BE2C (cell line): ENCODE measurements around the gene ANKIB1.
"Not testable (repeated sequence)": the region's sequence is repeated elsewhere in the genome, so short reads cannot be mapped to it uniquely, and the experiment has no call there.

Source experiments
- DNase-seq: peaks from one replicate; pipeline ENCODE4 v3.0.0-alpha.2; 2020
- H3K27me3 ChIP-seq: fragments of 250-450 bp; sonication (Bioruptor Pico); 2 replicates; pipeline ENCODE4 v1.5.1; 2020; ENCODE audit warnings: mild to moderate bottlenecking
- H3K36me3 ChIP-seq: fragments of 250-450 bp; sonication (Bioruptor Pico); 2 replicates; pipeline ENCODE4 v1.5.1; 2020; ENCODE audit warnings: mild to moderate bottlenecking
- H3K4me1 ChIP-seq: fragments of 250-450 bp; sonication (Bioruptor Pico); 2 replicates; pipeline ENCODE4 v1.5.1; 2020
- H3K4me3 ChIP-seq: 2 replicates; pipeline ENCODE4 v1.5.1; 2011; ENCODE audit warnings: low read depth, low read length
- H3K9me3 ChIP-seq: fragments of 250-450 bp; sonication (Bioruptor Pico); 2 replicates; pipeline ENCODE4 v1.5.1; 2020
- CTCF ChIP-seq: IDR thresholded peaks from 2 replicates; pipeline ENCODE4 v1.5.1; 2012; ENCODE audit warnings: mild to moderate bottlenecking, low read depth, low read length

ANKIB1 gene

DNA sequence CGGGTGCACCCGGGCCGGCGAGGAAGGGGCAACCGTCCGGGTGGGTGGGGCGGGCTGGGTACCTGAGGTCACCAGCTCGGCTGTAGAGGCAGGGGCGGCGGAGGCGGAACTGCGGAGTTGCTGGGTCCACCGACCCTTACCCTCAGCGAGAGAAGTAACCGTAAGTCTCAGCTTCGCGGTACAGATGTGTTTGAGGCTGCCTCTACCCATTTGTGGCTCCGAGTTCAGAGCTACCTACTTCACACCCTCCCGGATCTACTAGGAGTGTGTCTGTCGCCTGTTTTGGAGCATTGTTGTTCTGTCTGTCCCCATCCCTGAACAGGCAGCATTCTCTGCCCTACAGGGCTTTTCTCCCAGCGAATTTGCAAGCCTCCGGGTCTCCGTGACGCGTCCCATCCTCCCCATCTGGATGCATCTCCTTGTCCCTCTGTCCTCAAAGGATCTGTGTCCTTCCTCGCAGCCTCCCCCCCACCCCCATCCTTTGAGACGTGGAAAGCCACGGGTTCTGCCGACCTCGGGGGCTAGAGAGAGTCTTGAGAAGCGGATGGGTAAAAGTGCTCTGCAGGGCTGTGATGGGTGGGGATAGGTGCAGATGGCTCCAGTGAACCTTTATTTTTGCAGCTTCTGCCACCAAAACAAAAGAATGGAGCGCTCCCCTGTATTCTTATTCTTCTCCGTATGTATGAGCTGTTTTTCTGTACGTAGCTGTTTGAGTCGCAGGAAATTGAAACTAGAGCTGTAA is 757 bp downstream of the ANKIB1 start:
- Histone ChIP-seq H3K27me3 (no peaks in the 10 kb centered on the region), H3K9me3 (no peaks in the 10 kb centered on the region), H3K4me3 (peak overlapping the region; percentile 94), H3K36me3 (no peaks in the 10 kb centered on the region; the same call in 1 of the 2 replicates), H3K4me1 (peaks cover 8% of the 10 kb centered on the region; the same call in 1 of the 2 replicates)
- peak; percentile 31 for DNase-seq
- no peak for TF ChIP-seq CTCF

GRCh38 chr7:92250603-92251002 is 4.8 kb downstream of the ANKIB1 start:
- no peaks in the 10 kb centered on the region; the same call in 1 of the 2 replicates for H3K36me3 ChIP-seq
- H3K4me3 ChIP-seq: no peak overlapping the region
- TF ChIP-seq CTCF: no peak
- no peaks in the 10 kb centered on the region for H3K4me1 ChIP-seq
- no peaks in the 10 kb centered on the region for H3K27me3 ChIP-seq
- H3K9me3 ChIP-seq: no peaks in the 10 kb centered on the region
- DNase-seq: no peak

GRCh38 chr7:92251181-92251580 is 5.4 kb downstream of the ANKIB1 start:
- no peak overlapping the region for H3K4me3 ChIP-seq
- no peaks in the 10 kb centered on the region for H3K4me1 ChIP-seq
- H3K9me3 ChIP-seq: no peaks in the 10 kb centered on the region
- no peaks in the 10 kb centered on the region; the same call in 1 of the 2 replicates for H3K36me3 ChIP-seq
- H3K27me3 ChIP-seq: no peaks in the 10 kb centered on the region
- DNase-seq: no peak
- TF ChIP-seq CTCF: no peak

- Histone ChIP-seq H3K27me3 (no peaks in the 10 kb centered on the region), H3K36me3 (no peaks in the 10 kb centered on the region; the same call in 1 of the 2 replicates), H3K4me3 (no peak overlapping the region), H3K9me3 (no peaks in the 10 kb centered on the region), H3K4me1 (no peaks in the 10 kb centered on the region)
- TF ChIP-seq CTCF: no peak
- no peak for DNase-seq
Measured at GRCh38 chr7:92253251-92253650, 7.5 kb downstream of the ANKIB1 start.

DNA sequence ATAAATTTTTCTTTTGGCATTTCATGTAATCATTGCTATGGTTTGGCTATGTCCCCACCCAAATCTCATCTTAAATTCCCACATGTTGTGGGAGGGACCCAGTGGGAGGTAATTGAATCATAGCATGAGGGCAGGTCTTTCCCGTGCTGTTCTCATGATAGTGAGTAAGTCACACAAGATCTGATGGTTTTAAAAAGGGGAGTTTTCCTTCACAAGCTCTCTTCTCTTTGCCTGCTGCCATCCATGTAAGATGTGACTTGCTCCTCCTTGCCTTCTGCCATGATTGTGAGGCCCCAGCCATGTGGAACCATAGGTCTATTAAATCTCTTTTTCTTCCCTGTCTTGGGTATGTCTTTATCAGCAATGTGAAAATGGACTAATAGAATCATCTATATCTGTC is 9.0 kb downstream of the ANKIB1 start:
- H3K36me3 ChIP-seq, H3K27me3 ChIP-seq, H3K4me3 ChIP-seq: not testable (repeated sequence)

GRCh38 chr7:92255308-92255707 is 9.5 kb downstream of the ANKIB1 start:
- DNase-seq: no peak
- no peak for TF ChIP-seq CTCF
- no peaks in the 10 kb centered on the region for H3K4me1 ChIP-seq
- H3K9me3 ChIP-seq: no peaks in the 10 kb centered on the region
- H3K27me3 ChIP-seq: no peaks in the 10 kb centered on the region
- H3K36me3 ChIP-seq: no peaks in the 10 kb centered on the region; the same call in 1 of the 2 replicates
- H3K4me3 ChIP-seq: no peak overlapping the region

More for the DNA sequence above, 9.0 kb downstream of the ANKIB1 start:
- H3K4me1 ChIP-seq, H3K9me3 ChIP-seq, DNase-seq: not testable (repeated sequence)

- no peaks in the 10 kb centered on the region for H3K4me1 ChIP-seq
- TF ChIP-seq CTCF: no peak
- no peak overlapping the region for H3K4me3 ChIP-seq
- no peaks in the 10 kb centered on the region for H3K36me3 ChIP-seq
- H3K9me3 ChIP-seq: no peaks in the 10 kb centered on the region
- no peak for DNase-seq
- H3K27me3 ChIP-seq: no peaks in the 10 kb centered on the region
Measured at GRCh38 chr7:92259062-92259461, 13.3 kb downstream of the ANKIB1 start.
